ENCODE measurements around the gene UBE4B.
"Not testable (repeated sequence)": the region's sequence is repeated elsewhere in the genome, so short reads cannot be mapped to it uniquely, and the experiment has no call there.

Gene UBE4B

DNA sequence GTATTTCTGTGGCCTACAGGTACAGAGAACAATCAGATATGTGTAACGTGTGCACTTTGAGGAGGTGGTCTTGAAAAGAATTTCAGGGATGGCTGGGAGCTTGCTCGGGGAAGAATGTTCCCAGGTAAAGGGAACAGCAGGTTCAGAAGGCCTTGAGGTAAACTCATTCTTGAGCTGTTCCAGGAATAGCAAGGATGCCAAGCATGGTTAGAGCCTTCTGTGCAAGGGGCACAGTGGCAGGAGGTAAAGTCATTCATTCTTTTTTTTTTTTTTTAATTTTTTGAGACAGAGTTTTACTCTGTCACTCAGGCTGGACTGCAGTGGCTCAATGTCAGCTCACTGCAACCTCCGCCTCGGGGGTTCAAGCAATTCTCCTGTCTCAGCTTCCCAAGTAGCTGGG, 10.0 kb downstream of the UBE4B start:
- no peak for DNase-seq

GRCh38 chr1:10045480-10046355, 13.0 kb downstream of the UBE4B start:
- DNase-seq, result no peak

DNA sequence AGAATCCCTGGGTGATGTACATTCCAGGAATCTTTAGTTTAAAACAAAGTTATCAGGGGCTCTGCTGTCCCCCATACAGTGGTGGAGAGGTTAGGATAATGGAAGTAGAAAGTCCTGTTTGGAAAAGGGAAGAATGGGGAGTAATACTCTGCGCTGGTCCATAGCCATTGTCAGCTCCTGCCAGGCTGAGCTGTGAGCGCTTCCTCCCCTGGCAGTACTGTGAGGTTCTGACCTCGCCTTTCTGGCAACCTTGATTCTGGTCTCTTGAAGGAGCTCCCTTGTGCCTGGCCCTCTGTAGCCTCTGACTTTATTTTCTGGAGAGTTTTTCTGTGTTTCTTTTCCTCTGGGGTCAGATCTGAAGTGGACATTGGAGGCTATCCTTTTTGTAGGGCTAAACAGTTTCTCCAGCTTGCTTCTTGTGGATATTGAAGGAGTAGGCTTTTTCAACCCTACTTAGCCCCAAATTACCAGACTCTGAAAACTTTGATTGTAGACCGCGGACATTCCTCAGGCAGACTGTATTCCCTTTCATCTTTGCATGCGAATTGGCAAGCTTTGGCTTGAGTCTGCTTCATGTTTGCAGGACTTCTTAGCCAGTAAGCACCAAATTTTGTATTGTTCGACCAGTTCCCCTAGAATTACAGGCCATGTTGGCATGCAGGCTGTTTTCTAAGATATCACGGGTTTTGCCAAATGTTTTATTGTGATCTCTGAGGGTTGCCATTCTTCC, 13.8 kb downstream of the UBE4B start:
- no peak for DNase-seq

- no peak for DNase-seq
These were observed 15.8 kb downstream of the UBE4B start for GRCh38 chr1:10048601-10049000.

DNA sequence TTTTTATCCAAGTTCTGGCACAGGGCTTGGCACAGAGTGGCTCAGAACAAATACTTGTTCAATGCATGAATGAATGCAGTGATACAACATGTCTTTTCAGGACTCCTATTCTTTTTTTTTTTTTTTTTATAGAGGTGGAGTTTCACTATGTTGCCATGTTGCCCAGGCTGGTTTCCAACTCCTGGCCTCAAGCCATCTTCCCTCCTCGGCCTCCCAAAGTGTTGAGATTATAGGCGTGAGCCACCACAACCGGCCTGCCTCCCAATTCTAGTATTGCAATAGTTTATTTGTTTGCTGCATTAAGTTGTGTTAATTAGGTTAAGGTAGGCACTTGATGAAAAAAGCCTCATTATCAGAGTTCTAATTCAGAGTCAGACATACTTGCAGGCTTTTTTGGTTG, 17.9 kb downstream of the UBE4B start:
- DNase-seq, result no peak

GRCh38 chr1:10051656-10052055, 18.9 kb downstream of the UBE4B start:
- no peak for DNase-seq

DNA sequence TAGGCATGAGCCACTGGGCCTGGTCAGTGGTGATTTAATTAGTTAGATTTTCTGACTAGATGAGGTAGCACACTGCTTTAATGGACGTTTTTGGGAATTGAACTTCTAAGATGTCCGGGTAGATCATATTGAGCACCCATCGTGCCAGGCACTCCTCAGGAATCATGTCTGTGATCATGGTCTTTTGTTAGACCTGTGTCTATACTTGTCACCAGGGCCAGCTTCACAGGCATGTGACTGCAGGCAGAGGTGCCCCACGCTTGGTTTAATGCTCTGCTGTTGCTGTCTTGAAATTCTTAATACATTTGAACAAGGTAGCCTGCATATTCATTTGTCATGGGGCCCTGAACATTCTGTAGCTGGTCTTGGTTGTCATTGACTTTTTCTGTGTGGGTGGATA, 19.6 kb downstream of the UBE4B start:
- no peak for DNase-seq

DNA sequence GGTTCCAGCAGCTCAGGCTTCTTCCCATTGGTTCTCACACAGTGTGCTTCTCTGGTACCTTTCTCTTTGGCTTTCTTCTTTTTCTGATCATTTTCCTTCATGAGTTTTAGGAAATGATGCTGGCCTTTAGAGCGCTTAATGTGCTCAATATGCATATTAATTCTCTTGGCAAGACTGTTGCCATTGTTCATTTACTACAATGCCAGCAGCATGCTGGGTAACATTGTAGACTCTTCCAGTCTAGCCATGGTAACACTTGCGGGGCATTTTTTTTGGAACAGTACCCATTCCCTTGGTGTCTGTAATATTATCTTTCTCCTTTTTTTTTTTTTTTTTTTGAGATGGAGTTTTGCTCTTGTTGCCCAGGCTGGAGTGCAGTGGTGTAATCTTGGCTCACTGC, 21.7 kb downstream of the UBE4B start:
- no peak for DNase-seq

GRCh38 chr1:10056599-10056987, 23.8 kb downstream of the UBE4B start:
- DNase-seq, result no peak

GRCh38 chr1:10057343-10057742, 24.6 kb downstream of the UBE4B start:
- no peak for DNase-seq

GRCh38 chr1:10057796-10058195, 25.0 kb downstream of the UBE4B start:
- DNase-seq, result no peak

DNA sequence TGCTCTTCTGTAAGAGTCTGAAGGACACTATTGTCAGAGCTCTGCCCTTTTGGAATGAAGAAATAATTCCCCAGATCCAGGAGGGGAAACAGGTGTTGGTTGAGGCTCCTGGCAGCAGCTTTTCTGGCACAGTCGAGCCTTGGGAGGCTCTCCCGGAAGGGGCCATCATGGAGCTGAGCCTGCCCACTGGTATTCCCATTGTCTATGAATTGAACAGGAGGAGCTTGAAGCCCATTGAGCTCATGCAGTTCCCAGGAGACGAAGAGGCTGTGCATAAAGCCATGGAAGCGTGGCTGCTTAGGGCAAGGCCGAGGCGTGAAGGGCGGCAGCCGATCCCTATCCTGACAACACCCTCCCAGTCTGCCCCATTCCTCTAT, 26.6 kb downstream of the UBE4B start:
- no peak for DNase-seq

GRCh38 chr1:10060311-10061100, 27.7 kb downstream of the UBE4B start:
- no peak for DNase-seq

DNA sequence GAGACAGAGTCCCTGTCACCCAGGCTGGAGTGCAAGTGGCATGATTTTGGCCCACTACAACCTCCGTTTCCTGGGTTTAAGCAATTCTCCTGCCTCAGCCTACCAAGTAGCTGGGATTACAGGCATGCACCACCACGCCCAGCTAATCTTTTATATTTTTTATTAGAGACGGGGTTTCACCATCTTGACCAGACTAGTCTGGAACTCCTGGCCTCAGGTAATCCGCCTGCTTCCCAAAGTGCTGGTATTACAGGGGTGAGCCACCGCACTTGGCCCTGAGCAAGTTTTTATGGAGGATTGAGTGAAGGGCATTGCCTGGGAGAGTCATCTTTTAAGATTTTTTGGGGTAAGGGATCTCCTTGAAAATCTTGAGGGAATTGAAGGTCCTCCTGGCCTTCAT, 28.5 kb downstream of the UBE4B start:
- DNase-seq, result no peak

GRCh38 chr1:10063878-10064277, 31.1 kb downstream of the UBE4B start:
- no peak for DNase-seq

GRCh38 chr1:10064416-10065343, 31.9 kb downstream of the UBE4B start:
- no peak for DNase-seq

DNA sequence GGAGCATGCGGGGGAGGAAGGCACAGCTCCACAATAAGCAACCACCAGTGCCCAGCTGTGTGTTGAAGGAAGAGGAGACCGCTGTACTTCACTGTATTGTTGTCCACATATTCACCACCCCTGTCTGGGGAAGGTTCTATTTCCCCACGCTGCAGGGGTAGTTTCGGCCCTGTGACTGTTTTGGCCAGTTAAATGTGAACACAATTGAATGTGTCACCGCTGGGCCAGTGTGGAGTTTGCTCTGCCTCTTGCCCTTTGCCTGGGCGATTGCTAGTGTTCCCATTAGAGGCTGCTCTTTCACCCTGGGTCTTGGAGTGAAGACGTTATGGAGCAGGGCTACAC, 32.6 kb downstream of the UBE4B start:
- DNase-seq, result no peak

GRCh38 chr1:10065760-10066159, 33.0 kb downstream of the UBE4B start:
- no peak for DNase-seq

DNA sequence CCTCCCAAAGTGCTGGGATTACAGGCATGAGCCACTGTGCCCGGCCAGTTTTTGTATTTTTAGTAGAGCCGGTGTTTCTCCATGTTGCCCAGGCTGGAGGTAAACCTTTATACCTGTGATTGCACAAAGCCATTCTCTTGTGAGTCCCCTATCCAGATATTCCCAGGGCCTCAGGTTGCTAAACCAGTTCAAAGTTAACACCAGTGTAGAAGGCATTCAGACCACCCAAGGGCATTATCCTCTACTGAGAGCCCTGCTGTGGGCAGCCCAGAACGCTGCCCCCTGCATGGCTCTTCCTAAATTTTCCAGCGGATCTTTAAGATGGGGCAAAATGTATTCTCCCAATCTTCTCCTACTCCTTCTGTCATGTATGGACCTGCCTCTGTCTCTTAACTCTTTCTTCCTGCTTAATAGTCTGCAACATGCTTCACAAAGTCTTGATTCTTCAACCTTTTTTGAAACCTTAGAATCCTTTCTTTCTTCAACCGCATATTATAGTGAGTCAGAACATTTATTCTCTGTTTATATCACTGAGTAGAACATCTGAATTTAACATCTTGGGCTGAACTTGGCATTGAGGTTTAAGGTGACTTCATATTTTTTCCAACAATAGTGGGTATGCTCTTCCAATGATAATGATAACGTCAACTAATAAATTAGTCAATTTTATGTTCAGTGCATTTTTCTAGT, 36.0 kb downstream of the UBE4B start:
- DNase-seq, result no peak

DNA sequence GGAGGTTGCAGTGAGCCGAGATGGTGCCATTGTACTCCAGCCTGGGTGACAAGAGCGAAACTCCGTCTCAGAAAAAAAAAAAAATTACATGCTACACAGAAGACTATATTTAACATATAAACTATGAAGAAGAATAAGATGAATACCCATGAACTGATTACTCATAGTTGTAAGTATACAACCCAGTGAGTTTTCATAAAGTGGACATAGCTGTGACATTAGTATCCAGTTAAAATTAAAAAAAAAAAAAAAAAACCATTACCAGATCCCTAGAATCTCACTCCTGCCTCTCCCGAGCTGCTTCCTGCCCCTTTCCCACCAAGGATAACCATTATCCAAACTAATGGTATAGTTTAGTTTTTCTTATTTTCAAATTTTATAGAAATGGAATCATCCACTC, 37.4 kb downstream of the UBE4B start:
- no peak for DNase-seq

GRCh38 chr1:10071640-10072039, 38.9 kb downstream of the UBE4B start:
- no peak for DNase-seq

DNA sequence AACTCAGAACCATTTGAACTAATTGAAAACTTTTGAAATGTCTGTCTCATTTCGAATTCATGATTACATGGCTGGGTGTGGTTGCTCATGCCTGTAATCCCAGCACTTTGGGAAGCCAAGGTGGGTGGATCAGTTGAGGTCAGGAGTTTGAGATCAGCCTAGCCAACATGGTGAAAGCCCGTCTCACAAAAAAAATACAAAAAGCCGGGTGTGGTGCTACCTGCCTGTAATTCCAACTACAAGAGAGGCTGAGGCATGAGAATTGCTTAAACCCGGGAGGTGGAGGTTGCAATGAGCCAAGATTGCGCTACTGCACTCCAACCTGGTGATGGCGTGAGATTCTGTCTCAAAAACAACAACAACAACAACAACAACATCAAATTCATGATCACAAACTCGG, 40.6 kb downstream of the UBE4B start:
- DNase-seq, result not testable (repeated sequence)

All from amniotic stem cell (primary cell).